A673 (cell line): ENCODE data around the gene ASPSCR1. TPM values are rescaled to one million over a fixed set of nuclear protein-coding genes. Genes with fewer than 3 reads are reported as not detected.
A peak's percentile ranks its signal among the peaks of the same experiment; 100 is the strongest.

Experiments
- BruUV-seq: library from RNA; stranded (reverse); fragments of 400-500 nt; replicated peaks from 2 replicates; lab custom pipeline; 2021; lab: Mats Ljungman, UMichigan
- CTCF ChIA-PET: fragments of 300-600 bp; sonication (Branson Sonifier 250); formaldehyde crosslinking; loops from one replicate; lab custom pipeline; 2022; ENCODE audit warnings: antibody characterized with exemption; lab: Charles Lee
- POLR2A ChIA-PET: fragments of 300-600 bp; sonication (Branson Sonifier 250); formaldehyde crosslinking; loops from one replicate; lab custom pipeline; 2022; ENCODE audit warnings: antibody characterized with exemption; ENCODE audit not compliant: low non-redundant PET; lab: Charles Lee
- DNase-seq: peaks from one replicate; pipeline ENCODE4 v3.0.0-alpha.2; 2015; ENCODE audit warnings: low spot score
- H3K27ac ChIP-seq: fragments of 200-600 bp; sonication (generic); 2 replicates; pipeline ENCODE4 v1.5.1; 2016; ENCODE audit warnings: mixed run types, low read depth, mild to moderate bottlenecking, mixed read lengths, antibody characterized with exemption, low read length; ENCODE audit not compliant: poor library complexity, severe bottlenecking
- H3K27me3 ChIP-seq: fragments of 200-600 bp; sonication (generic); replicated peaks from 2 replicates; pipeline ENCODE4 v1.6.1; 2017; ENCODE audit warnings: mixed run types, low read depth, mild to moderate bottlenecking, mixed read lengths, antibody characterized with exemption, low read length; ENCODE audit not compliant: insufficient read depth, poor library complexity
- H3K36me3 ChIP-seq: fragments of 200-600 bp; sonication (generic); 2 replicates; pipeline ENCODE4 v1.6.1; 2016; ENCODE audit warnings: mixed run types, mild to moderate bottlenecking, mixed read lengths, antibody characterized with exemption, low read length; ENCODE audit not compliant: insufficient read depth, poor library complexity, severe bottlenecking
- H3K4me1 ChIP-seq: fragments of 200-600 bp; sonication (generic); 2 replicates; pipeline ENCODE4 v1.6.1; 2017; ENCODE audit warnings: mixed run types, mild to moderate bottlenecking, mixed read lengths, antibody characterized with exemption, low read length; ENCODE audit not compliant: insufficient read depth, poor library complexity, severe bottlenecking
- H3K4me3 ChIP-seq: fragments of 200-600 bp; sonication (generic); 2 replicates; pipeline ENCODE4 v1.5.1; 2016; ENCODE audit warnings: low read depth, mixed run types, mild to moderate bottlenecking, mixed read lengths, low read length; ENCODE audit not compliant: poor library complexity, severe bottlenecking
- H3K9me3 ChIP-seq: fragments of 200-600 bp; sonication (generic); 2 replicates; pipeline ENCODE4 v1.6.1; 2016; ENCODE audit warnings: mixed run types, low read depth, mild to moderate bottlenecking, mixed read lengths, antibody characterized with exemption, low read length; ENCODE audit not compliant: poor library complexity, severe bottlenecking
- EZH2 ChIP-seq: fragments of 200-600 bp; sonication (generic); IDR thresholded peaks from 2 replicates; pipeline ENCODE4 v1.6.1; 2017; ENCODE audit warnings: borderline replicate concordance, low read depth, mild to moderate bottlenecking, mixed read lengths, antibody characterized with exemption, low read length; ENCODE audit not compliant: poor library complexity, severe bottlenecking
- intact Hi-C: fragments of 100-400 bp; cut with micrococcal nuclease; formaldehyde crosslinking; loops from one replicate; pipeline ENCODE4 v1.10.0; 2022; ENCODE audit not compliant: unreplicated experiment
- total RNA-seq: library from RNA; stranded (reverse); gene quantifications from 2 replicates; pipeline ENCODE4 v1.2.3, GENCODE V29; 2021
- TF ChIP-seq, protein P1 (sequence below): fragments of 300-800, 200-600 bp; sonication (generic); conservative IDR thresholded peaks from 2 replicates; pipeline ENCODE4 v1.5.1; 2017; ENCODE audit warnings: low read depth, mild to moderate bottlenecking, antibody characterized with exemption, low read length, moderate library complexity, mixed read lengths

Gene ASPSCR1
- total RNA-seq, 1 experiment from 2014 or later, result 46.2 TPM

DNA sequence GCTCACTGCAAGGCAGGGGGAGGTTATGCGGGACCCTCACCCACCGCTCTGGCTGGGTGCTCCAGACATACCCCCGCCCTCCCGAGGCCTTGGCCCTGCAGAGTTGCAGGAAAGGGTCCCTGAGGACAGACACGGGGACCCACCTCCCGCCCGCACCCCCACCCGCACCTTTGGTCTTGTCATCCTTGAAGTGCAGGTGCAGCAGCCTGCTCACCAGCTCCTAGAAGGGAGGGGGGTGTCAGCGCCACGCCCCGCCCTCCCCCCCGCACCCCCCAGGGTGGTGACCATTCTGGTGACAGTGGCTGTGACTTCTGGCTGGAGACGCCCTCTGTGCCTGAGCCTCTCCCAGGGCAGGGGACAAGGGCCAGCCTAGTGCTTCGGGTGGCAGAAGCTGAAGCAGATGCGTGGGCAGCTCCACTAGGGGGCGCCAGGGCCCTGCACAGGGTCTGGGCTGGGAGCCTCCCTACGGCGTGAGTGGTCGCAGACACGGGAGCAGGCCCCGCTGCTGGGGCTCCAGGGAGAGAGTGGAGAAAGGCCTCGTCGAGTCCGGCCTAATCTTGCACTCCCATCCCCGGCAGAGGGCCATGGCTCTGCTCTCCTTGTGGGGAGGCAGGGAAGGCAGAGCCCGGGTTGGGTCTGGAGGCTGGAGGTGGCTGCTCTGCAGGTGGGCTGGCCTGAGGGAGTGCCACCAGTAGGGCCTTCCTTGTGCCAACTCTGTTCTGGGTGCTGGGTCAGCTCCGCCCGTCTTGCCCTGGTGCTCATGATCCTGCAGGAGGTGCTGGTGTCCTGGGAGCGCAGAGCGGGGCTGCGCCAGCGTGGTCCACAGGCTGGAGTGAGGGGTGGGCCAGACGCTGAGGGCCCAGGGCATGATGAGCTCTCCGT lies 42.5 kb downstream of the ASPSCR1 start:
- H3K4me3 ChIP-seq, result no peak overlapping the region
- no peaks in the 10 kb centered on the region for H3K9me3 ChIP-seq
- peaks cover 8% of the 10 kb centered on the region for H3K36me3 ChIP-seq
- peaks cover 24% of the 10 kb centered on the region for H3K4me1 ChIP-seq
- no peak overlapping the region for H3K27ac ChIP-seq
- H3K27me3 ChIP-seq, result no peaks in the 10 kb centered on the region
- BruUV-seq, result no TSS peak
- TF ChIP-seq EZH2, result no peak
- TF ChIP-seq, protein P1, sequence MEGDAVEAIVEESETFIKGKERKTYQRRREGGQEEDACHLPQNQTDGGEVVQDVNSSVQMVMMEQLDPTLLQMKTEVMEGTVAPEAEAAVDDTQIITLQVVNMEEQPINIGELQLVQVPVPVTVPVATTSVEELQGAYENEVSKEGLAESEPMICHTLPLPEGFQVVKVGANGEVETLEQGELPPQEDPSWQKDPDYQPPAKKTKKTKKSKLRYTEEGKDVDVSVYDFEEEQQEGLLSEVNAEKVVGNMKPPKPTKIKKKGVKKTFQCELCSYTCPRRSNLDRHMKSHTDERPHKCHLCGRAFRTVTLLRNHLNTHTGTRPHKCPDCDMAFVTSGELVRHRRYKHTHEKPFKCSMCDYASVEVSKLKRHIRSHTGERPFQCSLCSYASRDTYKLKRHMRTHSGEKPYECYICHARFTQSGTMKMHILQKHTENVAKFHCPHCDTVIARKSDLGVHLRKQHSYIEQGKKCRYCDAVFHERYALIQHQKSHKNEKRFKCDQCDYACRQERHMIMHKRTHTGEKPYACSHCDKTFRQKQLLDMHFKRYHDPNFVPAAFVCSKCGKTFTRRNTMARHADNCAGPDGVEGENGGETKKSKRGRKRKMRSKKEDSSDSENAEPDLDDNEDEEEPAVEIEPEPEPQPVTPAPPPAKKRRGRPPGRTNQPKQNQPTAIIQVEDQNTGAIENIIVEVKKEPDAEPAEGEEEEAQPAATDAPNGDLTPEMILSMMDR, result peak; percentile 90
- ChIA-PET CTCF (interaction anchor here (0.5 to 4.1 kb wide), 6 partner anchors 11 to 1151 kb away, joined by 3 to 23 read pairs (median 4); no protein-coding TSS in a partner anchor), POLR2A (no interaction called here)
- peak; percentile 72 for DNase-seq
- intact Hi-C loops, result loop anchor here (5.0 kb wide), 1 partner anchor 63 kb away; no protein-coding TSS in a partner anchor

DNA sequence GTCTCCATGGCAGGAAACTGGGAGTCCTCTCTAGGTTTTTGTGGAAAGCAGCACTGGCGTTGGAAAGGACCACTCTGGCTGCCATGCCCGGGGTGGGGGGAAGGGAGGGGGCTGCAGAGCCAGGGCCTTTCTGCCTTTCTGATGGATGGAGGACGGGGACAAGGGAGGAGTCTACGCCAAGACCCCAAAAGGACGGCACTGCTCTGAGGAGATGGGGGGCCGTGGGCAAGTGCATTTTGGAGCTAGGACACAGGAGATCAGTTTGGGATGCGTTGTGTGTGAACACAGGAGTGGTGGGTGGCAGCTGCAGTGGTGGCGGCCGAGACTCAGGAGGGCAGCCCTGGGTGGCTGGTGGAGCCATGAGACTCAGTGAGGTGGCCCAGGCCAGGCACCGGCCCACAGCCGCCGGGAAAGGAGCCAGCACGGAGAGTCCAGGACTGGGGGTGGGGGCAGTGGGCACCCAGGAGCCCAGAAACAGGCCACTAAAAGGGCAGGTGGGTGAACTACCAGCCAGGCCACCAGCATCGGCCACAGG lies 43.2 kb downstream of the ASPSCR1 start:
- CTCF ChIA-PET, result interaction anchor here (0.7 to 4.1 kb wide), 5 partner anchors 10 to 61 kb away, joined by 3 to 23 read pairs (median 4); no protein-coding TSS in a partner anchor
- POLR2A ChIA-PET, result no interaction called here
- intact Hi-C loops, result loop anchor here (5.0 kb wide), 1 partner anchor 63 kb away; no protein-coding TSS in a partner anchor
- DNase-seq, result no peak
- H3K9me3 ChIP-seq, result no peaks in the 10 kb centered on the region
- H3K4me3 ChIP-seq, result no peak overlapping the region
- no peak overlapping the region for H3K27ac ChIP-seq
- H3K4me1 ChIP-seq, result peaks cover 20% of the 10 kb centered on the region
- TF ChIP-seq, protein P1, result no peak
- no peak for TF ChIP-seq EZH2
- peaks cover 8% of the 10 kb centered on the region for H3K36me3 ChIP-seq
- H3K27me3 ChIP-seq, result no peaks in the 10 kb centered on the region
- BruUV-seq, result no TSS peak

DNA sequence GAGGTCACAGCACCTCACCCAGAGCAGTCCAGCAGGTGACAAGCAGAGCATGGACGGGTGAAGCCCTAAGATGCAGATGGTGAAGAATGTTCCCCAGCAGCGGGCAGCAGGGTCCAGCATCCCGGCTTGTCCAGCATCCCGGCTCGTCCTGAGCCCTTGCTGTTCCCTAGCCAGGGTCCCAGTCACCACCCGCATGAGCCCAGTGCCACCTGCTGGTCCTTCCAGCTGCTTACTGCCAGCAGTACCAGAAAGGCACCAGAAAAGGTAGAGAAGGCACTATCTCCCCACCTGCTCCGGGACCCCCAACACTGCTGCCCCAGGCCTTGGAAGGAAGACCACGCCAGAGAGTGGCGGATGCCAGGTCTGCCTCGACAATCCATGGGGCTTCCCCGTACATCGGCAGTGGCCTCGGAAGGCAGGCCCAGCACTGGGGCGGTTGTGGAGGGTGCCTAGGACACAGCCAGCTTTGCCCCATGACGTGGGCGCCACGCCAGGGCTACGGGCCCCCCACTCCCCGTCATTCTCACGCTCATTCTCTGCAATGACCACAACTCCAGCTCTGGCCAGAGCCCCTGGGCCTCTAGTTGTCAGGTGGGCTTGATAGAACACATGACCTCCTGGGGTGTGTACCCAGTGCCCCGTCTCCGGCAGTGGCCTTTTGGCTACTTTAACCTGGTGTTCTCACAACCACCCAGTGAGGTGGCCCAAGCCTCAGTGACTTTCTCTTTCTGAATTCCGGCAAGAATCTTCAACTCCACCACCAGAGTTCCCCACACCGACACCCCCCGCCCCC lies 43.9 kb downstream of the ASPSCR1 start:
- H3K4me1 ChIP-seq, result peaks cover 20% of the 10 kb centered on the region
- CTCF ChIA-PET, result interaction anchor here (0.7 to 4.1 kb wide), 3 partner anchors 9 to 62 kb away, joined by 3 to 23 read pairs (median 7); no protein-coding TSS in a partner anchor
- H3K36me3 ChIP-seq, result peaks cover 8% of the 10 kb centered on the region
- BruUV-seq, result no TSS peak
- intact Hi-C loops, result loop anchor here (5.0 kb wide), 1 partner anchor 64 kb away; no protein-coding TSS in a partner anchor
- POLR2A ChIA-PET, result no interaction called here
- no peaks in the 10 kb centered on the region for H3K27me3 ChIP-seq
- H3K27ac ChIP-seq, result peak overlapping the region; percentile 75
- DNase-seq, result peak; percentile 69
- peak overlapping the region; percentile 97 for H3K4me3 ChIP-seq
- TF ChIP-seq, protein P1, result peak; percentile 66
- TF ChIP-seq EZH2, result no peak
- H3K9me3 ChIP-seq, result no peaks in the 10 kb centered on the region
